GM21825 (cell line): Measurements from ENCODE around the gene PFN4.
A peak's percentile ranks its signal among the peaks of the same experiment; 100 is the strongest.

Experiments used
- ATAC-seq: cut with Tn5 transposase; IDR thresholded peaks from one replicate; pipeline ENCODE4 v1.9.1; 2021; ENCODE audit warnings: mild to moderate bottlenecking, moderate library complexity; ENCODE audit not compliant: unreplicated experiment

Gene PFN4

DNA sequence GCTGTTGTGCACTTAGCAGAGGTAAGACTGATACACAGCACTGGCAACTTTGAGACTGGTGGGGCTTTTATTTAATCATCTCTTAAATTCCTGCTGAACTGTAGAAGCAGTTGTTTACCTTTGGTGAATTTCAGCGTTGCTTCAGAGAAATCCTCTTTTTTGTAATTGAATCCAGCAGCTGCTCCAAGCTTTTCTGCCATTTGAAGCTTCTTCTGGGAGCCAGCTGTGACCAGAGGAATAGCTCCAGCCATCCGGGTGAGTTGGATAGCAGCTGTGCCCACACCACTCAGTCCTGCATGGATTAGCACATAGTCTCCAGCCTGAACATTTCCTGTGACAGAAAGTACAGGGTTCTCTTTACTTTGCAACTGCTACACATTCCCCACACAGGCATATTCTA, 42.4 kb downstream of the PFN4 start:
- ATAC-seq: no peak

DNA sequence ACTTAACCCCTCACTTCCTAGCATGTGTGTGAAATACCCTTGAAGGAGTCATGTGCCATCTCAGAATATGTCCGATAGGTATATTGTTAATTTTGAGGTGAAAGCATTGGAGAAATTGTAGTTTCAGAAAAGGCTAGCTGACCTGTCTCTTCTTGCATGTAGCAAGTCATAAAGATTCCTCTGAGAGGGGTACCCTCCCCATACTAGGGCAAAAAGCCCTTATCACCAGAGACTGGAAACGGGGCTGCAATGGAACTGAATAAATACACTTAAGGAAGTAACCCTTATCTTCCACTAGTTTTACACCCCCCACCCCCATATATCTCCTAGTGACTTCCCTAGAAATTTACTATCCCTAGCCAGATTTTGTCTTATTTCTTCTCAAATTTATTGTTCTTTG, 45.3 kb downstream of the PFN4 start:
- no peak for ATAC-seq

DNA sequence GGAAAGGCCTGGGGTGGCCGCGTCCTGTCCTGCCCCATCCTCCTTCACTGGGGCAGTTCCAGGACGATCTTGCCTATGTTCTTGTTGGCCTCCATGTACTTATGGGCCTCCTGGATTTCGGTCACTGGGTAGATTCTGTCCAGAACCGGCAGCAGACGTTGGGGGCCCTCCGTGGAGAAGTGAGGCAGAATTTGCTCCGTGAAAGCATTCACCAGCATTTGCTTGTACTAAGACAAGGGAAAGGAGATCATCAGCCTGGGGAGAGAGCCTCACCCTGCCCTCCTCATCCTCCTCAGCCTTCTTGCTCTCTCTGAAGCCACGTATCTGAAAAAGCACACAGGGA, 45.6 kb downstream of the PFN4 start:
- no peak for ATAC-seq

DNA sequence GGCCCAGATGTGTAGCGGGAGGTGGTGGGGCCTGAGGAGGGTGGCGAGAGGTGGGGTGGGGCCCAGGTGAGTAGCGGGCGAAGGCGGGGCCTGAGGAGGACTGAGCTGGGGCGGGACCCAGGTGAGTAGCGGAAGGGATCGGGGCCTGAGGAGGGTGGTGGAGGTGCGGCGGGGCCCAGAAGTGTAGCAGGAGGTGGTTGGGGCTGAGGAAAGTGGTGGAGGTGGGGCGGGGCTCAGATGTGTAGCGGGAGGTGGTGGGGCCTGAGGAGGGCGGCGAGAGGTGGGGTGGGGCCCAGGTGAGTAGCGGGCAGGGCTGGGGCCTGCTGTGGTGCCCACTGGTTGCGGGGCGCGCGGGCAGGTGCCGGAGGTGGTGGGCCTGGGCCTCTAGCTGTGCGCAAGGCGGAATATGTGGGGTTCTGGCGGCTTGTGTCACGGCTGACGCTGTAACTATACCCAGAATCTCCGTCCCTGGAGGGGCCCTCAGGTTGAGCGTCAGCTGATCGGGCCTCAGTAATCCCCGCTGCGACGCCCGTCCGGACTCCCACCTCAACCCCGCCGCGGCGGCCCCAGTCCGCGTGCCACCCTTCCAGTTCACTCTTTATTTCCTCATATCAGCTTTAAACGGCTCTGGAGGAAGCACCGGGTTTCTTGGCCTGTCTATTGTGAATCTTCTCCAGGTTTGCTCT, 46.1 kb downstream of the PFN4 start:
- peak; percentile 0 for ATAC-seq

DNA sequence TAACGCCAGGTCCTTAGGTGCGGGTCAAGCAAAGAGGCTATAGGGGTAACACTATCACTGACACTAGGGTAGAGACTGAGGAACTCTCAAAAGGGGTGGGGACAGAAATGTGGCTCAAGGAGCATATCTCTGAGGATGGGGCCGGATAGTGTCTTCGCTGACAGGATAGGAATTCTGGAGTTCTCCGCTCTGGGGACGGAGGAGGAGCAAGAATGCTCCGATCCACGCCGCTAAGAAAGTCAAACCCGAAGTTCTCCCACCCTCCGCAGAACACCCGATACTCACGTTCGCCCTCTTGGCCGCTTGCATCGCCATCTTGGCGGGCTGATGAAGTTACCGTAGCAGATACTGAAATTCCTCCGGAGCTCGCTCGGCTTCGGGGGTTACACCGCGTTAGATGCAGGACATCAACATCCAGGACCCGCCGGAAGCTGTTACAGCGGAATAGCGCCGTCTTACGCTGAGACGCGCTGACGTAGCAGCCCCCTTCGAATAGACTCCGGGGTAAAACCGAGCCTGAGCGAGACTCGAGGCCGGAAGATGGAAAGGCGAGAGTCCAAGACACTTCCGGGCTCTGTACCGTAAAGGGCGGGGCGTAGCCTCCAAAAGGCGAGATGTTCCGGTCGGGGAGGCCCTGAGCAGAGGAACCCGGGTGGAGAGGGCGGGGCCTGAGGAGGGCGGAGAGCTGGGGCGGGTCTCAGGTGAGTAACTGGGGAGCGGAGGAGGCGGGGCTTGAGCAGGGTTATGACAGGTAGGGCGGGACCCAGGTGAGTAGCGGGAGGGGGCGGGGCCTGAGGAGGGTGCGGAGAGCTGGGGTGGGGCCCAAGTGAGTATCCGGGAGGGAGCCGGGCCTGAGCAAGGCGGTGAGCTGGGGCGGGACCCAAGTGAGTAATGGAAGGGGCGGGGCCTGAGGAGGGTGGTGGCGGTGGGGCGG, 47.0 kb downstream of the PFN4 start, which contains the start of gene SF3B6:
Gene SF3B6 (minus strand): TSS at position 412 of the 934 bp plus-strand sequence. CDS start 97 bp downstream, at position 315.
- ATAC-seq: peak; percentile 91

DNA sequence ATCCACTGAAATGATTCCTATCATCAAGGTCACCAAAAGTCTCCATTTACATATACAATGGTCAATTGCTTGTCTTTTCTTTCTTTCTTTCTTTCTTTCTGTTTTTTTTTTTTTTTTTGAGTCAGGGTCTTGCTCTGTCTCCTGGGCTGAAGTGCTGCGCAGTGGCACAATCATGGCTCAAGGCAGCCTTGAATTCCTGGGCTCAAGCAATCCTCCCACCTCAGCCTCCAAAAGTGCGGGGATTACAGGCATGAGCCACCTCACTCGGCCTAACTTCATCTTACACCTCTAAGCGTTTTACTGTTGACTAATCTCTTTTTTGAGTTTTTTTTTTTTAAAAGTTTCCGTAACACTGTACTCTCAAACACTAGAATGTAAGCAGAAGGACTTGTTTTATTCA, 47.9 kb downstream of the PFN4 start:
- no peak for ATAC-seq

DNA sequence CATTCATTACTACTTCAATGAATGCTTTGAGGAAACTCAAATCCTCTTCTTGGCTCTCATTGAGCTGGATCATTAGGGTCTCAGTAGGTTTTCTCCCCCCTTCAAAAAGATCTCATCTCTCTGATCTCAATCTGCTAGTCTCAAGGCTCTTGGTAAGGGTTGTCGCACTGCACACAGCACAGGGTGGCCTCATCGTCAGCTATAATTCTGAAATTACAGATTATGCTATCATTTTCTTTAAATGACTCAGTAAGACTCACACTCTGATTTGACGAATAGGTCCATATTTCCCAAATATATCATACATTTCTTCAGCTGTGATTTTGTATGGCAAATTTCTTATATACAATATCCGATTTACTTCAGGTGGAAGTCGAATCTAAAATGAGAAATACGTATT, 49.3 kb downstream of the PFN4 start:
- ATAC-seq: no peak

DNA sequence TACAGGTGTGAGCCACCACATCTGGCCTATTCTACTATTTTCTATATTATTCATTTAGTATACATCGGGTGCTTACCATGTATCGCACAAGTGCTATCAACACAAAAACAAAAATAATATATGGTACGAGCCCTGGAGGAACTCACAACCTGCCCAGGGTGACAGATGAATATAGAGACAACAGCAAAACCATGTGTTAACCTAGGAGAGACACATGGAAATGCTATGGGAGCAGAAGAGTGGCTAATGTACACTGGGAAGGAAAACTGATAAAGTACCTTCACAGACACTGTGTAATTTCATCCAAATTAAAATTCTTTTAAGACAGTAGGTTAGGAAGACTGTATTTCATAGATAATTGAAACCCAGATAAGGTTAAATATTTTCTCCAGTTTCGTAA, 50.9 kb downstream of the PFN4 start:
- ATAC-seq: no peak

DNA sequence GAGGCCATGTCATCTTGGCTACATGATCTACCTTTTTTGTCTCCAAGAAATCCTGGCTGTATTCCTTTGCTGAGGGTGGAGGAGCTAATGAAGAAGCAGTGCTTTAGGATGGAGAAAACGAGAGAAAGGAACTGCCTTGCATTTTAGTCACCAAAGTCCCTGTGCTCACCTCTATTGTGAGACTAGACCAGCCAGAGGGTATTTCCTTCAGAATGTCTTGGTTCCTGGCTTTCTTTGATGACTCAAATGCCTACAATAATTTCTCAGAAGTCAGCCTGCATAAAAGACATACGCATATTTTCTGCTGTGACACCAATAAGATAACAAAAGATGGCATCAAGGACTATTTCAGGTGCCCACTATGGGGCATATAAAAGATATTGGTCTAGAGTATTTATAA, 57.8 kb downstream of the PFN4 start:
- ATAC-seq: no peak
